Measurements from ENCODE around the gene TRDN. TPM values are rescaled to one million over a fixed set of nuclear protein-coding genes. Genes with fewer than 3 reads are reported as not detected.

Gene TRDN
- total RNA-seq, 1 experiment from 2014 or later: 39.8 TPM

DNA sequence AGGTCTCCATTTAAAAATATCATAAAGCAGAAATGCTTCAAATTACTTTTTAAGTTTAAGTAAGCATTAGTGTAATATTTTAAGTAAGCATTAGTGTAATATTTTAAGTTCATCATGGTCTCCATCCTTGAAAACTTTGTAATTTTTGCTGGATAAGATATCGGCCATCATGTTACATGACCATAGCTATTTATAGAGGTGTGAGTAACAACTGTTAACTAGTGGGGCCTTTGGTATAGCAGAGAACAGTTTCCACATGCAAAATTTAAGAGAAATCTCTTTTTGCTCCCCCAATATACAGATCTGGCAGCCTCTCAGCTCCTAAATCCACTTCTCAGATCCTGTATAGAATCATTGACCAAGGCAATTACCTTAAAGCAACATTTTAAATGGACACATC is 468 bp downstream of the TRDN start (continued):
- TF ChIP-seq, protein P1, sequence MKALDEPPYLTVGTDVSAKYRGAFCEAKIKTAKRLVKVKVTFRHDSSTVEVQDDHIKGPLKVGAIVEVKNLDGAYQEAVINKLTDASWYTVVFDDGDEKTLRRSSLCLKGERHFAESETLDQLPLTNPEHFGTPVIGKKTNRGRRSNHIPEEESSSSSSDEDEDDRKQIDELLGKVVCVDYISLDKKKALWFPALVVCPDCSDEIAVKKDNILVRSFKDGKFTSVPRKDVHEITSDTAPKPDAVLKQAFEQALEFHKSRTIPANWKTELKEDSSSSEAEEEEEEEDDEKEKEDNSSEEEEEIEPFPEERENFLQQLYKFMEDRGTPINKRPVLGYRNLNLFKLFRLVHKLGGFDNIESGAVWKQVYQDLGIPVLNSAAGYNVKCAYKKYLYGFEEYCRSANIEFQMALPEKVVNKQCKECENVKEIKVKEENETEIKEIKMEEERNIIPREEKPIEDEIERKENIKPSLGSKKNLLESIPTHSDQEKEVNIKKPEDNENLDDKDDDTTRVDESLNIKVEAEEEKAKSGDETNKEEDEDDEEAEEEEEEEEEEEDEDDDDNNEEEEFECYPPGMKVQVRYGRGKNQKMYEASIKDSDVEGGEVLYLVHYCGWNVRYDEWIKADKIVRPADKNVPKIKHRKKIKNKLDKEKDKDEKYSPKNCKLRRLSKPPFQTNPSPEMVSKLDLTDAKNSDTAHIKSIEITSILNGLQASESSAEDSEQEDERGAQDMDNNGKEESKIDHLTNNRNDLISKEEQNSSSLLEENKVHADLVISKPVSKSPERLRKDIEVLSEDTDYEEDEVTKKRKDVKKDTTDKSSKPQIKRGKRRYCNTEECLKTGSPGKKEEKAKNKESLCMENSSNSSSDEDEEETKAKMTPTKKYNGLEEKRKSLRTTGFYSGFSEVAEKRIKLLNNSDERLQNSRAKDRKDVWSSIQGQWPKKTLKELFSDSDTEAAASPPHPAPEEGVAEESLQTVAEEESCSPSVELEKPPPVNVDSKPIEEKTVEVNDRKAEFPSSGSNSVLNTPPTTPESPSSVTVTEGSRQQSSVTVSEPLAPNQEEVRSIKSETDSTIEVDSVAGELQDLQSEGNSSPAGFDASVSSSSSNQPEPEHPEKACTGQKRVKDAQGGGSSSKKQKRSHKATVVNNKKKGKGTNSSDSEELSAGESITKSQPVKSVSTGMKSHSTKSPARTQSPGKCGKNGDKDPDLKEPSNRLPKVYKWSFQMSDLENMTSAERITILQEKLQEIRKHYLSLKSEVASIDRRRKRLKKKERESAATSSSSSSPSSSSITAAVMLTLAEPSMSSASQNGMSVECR (CRISPR knock-in tag; IDR thresholded peaks at IDR 0.05; ENCODE audit: borderline replicate concordance): no peak
- TF ChIP-seq RELA (CRISPR knock-in tag; IDR thresholded peaks at IDR 0.05; ENCODE audit: borderline replicate concordance): no peak

DNA sequence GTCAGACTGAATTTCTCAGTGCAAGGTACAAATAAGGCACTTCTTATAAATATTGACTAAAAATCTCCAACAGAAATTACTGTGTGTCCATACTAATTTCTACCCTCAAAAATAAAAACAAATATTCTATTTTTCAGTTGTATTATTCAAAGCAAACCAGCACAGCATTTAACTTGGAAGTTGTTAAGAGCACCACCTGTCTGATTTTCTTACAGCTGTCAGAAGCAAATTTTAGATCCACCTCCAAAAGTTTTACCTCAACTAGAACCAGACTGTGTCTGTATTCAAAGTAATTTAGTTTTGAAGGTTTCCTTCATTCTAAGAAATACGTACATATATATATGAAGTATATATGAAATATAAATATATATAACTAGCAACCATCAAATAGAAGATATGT is 1.2 kb downstream of the TRDN start:
- Mint-ChIP-seq H3K27ac (no peak overlapping the region), H3K36me3 (no peaks in the 10 kb centered on the region), H3K4me1 (peaks cover 36% of the 10 kb centered on the region), H3K9me3 (no peaks in the 10 kb centered on the region), H3K4me3 (no peak overlapping the region), H3K27me3 (ENCODE audit: low read depth) (no peaks in the 10 kb centered on the region)
- CTCF ChIA-PET: interaction anchor here (1.3 kb wide), 1 partner anchor 80 kb away, joined by 6 read pairs; no protein-coding TSS in a partner anchor
- no peak for DNase-seq (ENCODE audit: low spot score)
- no peak for ATAC-seq
- POLR2A ChIA-PET: no interaction called here
- TF ChIP-seq, protein P2, sequence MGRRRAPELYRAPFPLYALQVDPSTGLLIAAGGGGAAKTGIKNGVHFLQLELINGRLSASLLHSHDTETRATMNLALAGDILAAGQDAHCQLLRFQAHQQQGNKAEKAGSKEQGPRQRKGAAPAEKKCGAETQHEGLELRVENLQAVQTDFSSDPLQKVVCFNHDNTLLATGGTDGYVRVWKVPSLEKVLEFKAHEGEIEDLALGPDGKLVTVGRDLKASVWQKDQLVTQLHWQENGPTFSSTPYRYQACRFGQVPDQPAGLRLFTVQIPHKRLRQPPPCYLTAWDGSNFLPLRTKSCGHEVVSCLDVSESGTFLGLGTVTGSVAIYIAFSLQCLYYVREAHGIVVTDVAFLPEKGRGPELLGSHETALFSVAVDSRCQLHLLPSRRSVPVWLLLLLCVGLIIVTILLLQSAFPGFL (CRISPR knock-in tag; IDR thresholded peaks at IDR 0.05; ENCODE audit: borderline replicate concordance): no peak
- TF ChIP-seq SMAD4 (CRISPR knock-in tag; IDR thresholded peaks at IDR 0.05) (no peak), MYBL2 (CRISPR knock-in tag; IDR thresholded peaks at IDR 0.05) (no peak), NFATC4 (CRISPR knock-in tag; IDR thresholded peaks at IDR 0.05) (no peak), NR2C2 (CRISPR knock-in tag; IDR thresholded peaks at IDR 0.05) (no peak)
- TF ChIP-seq, protein P3, sequence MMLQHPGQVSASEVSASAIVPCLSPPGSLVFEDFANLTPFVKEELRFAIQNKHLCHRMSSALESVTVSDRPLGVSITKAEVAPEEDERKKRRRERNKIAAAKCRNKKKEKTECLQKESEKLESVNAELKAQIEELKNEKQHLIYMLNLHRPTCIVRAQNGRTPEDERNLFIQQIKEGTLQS (CRISPR knock-in tag; conservative IDR thresholded peaks at IDR 0.05): no peak
- TF ChIP-seq, protein P4, sequence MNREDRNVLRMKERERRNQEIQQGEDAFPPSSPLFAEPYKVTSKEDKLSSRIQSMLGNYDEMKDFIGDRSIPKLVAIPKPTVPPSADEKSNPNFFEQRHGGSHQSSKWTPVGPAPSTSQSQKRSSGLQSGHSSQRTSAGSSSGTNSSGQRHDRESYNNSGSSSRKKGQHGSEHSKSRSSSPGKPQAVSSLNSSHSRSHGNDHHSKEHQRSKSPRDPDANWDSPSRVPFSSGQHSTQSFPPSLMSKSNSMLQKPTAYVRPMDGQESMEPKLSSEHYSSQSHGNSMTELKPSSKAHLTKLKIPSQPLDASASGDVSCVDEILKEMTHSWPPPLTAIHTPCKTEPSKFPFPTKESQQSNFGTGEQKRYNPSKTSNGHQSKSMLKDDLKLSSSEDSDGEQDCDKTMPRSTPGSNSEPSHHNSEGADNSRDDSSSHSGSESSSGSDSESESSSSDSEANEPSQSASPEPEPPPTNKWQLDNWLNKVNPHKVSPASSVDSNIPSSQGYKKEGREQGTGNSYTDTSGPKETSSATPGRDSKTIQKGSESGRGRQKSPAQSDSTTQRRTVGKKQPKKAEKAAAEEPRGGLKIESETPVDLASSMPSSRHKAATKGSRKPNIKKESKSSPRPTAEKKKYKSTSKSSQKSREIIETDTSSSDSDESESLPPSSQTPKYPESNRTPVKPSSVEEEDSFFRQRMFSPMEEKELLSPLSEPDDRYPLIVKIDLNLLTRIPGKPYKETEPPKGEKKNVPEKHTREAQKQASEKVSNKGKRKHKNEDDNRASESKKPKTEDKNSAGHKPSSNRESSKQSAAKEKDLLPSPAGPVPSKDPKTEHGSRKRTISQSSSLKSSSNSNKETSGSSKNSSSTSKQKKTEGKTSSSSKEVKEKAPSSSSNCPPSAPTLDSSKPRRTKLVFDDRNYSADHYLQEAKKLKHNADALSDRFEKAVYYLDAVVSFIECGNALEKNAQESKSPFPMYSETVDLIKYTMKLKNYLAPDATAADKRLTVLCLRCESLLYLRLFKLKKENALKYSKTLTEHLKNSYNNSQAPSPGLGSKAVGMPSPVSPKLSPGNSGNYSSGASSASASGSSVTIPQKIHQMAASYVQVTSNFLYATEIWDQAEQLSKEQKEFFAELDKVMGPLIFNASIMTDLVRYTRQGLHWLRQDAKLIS (CRISPR knock-in tag; IDR thresholded peaks at IDR 0.05; ENCODE audit: borderline replicate concordance): no peak
- TF ChIP-seq, protein P5, sequence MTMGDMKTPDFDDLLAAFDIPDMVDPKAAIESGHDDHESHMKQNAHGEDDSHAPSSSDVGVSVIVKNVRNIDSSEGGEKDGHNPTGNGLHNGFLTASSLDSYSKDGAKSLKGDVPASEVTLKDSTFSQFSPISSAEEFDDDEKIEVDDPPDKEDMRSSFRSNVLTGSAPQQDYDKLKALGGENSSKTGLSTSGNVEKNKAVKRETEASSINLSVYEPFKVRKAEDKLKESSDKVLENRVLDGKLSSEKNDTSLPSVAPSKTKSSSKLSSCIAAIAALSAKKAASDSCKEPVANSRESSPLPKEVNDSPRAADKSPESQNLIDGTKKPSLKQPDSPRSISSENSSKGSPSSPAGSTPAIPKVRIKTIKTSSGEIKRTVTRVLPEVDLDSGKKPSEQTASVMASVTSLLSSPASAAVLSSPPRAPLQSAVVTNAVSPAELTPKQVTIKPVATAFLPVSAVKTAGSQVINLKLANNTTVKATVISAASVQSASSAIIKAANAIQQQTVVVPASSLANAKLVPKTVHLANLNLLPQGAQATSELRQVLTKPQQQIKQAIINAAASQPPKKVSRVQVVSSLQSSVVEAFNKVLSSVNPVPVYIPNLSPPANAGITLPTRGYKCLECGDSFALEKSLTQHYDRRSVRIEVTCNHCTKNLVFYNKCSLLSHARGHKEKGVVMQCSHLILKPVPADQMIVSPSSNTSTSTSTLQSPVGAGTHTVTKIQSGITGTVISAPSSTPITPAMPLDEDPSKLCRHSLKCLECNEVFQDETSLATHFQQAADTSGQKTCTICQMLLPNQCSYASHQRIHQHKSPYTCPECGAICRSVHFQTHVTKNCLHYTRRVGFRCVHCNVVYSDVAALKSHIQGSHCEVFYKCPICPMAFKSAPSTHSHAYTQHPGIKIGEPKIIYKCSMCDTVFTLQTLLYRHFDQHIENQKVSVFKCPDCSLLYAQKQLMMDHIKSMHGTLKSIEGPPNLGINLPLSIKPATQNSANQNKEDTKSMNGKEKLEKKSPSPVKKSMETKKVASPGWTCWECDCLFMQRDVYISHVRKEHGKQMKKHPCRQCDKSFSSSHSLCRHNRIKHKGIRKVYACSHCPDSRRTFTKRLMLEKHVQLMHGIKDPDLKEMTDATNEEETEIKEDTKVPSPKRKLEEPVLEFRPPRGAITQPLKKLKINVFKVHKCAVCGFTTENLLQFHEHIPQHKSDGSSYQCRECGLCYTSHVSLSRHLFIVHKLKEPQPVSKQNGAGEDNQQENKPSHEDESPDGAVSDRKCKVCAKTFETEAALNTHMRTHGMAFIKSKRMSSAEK (CRISPR knock-in tag; IDR thresholded peaks at IDR 0.05; ENCODE audit: borderline replicate concordance): no peak
- TF ChIP-seq, protein P6, sequence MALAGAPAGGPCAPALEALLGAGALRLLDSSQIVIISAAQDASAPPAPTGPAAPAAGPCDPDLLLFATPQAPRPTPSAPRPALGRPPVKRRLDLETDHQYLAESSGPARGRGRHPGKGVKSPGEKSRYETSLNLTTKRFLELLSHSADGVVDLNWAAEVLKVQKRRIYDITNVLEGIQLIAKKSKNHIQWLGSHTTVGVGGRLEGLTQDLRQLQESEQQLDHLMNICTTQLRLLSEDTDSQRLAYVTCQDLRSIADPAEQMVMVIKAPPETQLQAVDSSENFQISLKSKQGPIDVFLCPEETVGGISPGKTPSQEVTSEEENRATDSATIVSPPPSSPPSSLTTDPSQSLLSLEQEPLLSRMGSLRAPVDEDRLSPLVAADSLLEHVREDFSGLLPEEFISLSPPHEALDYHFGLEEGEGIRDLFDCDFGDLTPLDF (CRISPR knock-in tag; IDR thresholded peaks at IDR 0.05): no peak
- TF ChIP-seq, protein P7, sequence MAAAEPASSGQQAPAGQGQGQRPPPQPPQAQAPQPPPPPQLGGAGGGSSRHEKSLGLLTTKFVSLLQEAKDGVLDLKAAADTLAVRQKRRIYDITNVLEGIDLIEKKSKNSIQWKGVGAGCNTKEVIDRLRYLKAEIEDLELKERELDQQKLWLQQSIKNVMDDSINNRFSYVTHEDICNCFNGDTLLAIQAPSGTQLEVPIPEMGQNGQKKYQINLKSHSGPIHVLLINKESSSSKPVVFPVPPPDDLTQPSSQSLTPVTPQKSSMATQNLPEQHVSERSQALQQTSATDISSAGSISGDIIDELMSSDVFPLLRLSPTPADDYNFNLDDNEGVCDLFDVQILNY (CRISPR knock-in tag; IDR thresholded peaks at IDR 0.05): no peak
- TF ChIP-seq, protein P8, sequence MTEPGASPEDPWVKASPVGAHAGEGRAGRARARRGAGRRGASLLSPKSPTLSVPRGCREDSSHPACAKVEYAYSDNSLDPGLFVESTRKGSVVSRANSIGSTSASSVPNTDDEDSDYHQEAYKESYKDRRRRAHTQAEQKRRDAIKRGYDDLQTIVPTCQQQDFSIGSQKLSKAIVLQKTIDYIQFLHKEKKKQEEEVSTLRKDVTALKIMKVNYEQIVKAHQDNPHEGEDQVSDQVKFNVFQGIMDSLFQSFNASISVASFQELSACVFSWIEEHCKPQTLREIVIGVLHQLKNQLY (CRISPR knock-in tag; IDR thresholded peaks at IDR 0.05): no peak
- TF ChIP-seq, protein P9, sequence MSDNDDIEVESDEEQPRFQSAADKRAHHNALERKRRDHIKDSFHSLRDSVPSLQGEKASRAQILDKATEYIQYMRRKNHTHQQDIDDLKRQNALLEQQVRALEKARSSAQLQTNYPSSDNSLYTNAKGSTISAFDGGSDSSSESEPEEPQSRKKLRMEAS (CRISPR knock-in tag; IDR thresholded peaks at IDR 0.05): no peak
- TF ChIP-seq, protein P10, sequence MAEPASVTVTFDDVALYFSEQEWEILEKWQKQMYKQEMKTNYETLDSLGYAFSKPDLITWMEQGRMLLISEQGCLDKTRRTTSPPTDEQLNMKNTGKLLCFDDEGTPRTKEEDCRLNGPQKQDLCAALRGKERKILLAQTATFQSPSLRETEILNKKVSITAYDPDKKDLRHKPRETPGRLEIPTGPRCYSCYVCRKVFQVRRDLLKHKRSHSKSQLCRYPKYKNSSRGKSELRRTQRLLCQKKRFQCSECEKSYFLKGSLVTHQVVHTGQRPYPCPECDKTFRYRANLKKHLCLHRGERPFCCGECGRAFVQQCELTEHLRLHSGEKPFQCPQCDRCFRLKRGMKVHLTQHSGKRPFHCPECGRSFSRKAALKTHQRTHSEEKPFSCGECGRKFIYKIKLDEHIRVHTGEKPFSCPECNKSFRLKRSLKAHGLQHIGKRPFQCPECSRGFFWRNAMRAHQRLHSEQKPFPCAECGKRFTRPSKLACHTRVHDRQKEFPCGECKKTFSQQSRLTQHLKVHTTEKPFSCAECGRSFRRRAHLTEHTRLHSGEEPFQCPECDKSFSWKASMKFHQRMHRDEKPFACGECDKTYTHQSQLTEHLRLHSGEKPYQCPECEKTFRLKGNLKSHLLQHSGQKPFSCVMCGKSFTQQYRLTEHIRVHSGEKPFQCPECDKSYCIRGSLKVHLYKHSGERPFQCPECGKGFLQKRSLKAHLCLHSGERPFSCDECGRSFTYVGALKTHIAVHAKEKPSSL (CRISPR knock-in tag; conservative IDR thresholded peaks at IDR 0.05): no peak
